Eye (tissue), 1 donor: ENCODE results near the gene ALKBH3.

Source experiments
- DNase-seq: peaks from one replicate; pipeline ENCODE4 v3.0.0-alpha.2; 2015

ALKBH3 gene

DNA sequence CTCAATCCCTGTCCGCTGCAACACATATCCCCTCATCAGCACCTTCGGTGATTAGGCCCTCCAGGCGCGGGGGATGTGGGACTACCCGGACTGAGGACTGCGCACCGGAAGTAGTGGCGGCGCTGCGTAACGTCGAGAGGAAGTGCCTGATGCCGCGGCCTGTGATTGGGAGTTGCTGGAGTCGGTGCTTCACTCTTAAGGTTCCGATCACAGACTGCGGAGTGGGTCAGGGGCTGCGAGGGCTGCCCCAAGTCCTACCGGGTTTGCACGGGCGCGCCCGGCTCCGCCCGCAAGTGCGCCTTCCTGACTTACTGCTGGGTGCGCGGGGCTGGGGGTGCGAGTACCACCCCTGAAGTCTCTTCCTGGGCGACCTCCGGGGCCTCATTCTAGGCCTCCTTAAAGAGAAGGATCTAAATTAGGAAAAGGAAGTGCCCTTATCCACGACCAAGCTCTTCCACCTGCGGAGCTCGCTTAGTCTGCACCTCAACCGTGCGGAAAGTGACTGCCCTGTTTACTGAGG, at the start of gene ALKBH3:
TSS of gene ALKBH3 (plus strand) at position 192 of the 520 bp plus-strand sequence. CDS start 1,822 bp downstream, outside the sequence.
- peak; percentile 97 for DNase-seq

DNA sequence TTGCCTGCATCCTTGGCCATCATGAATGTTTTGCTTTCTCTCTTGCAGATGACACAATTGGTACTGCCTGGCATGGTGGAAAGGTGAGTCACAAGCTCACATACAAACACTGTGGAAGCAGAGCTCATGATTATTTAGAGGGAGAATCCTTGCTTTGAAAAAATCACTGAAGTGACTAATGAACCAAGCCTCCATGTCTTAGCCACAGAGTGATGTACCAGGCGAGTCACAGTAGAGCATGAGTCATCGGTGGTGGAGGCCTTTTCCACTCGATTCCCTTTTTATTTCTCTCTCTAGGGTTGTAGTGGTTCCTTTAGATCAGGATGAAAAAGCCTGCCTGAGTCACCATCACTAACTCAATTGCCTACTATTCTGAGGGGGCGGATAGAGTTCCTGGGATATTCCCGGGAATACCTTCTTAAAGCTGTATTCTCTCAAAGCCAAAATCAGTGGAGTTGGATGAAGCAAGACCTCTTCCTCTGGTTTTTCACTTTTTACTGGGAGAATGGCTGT, 49.6 kb upstream of the ALKBH3 start:
- peak; percentile 31 for DNase-seq

DNA sequence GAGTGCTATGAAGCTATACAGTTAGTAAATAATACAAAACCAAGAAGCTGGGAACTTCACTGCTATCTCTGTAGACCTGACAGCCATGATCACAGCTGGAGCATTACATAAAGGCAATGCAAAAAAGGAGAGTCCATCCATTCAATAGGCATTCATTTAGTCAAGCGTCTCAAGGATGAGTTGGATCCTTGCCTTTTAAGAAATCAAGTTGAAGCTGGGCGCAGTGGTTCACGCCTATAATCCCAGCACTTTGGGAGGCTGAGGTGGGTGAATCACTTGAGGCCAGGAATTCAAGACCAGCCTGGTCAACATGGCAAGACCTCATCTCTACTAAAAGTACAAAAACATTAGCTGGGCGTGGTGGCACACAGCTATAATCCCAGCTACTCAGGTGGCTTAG, 48.1 kb upstream of the ALKBH3 start:
- DNase-seq, result no peak

GRCh38 chr11:43833657-43834073, 47.0 kb upstream of the ALKBH3 start:
- peak; percentile 80 for DNase-seq

DNA sequence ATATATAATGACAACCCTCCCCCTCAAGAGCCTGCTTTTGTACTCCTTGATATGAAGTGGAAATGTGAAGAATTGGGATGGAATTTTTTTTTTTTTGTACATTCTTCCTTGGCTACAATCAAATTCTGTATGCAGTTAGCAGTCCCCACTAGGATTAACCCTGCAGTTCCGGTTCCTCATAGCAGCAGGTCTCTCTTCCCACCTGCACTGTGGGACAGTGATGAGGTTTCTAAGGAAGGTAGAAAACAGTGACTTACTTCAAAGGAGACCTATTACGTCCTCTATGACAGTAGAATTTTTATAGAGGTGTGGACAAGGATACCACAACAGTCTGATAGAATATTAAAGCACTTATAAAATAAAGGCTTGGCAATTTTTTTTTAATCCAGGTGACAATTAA, 46.3 kb upstream of the ALKBH3 start:
- no peak for DNase-seq

GRCh38 chr11:43835104-43835503, 45.5 kb upstream of the ALKBH3 start:
- peak; percentile 91 for DNase-seq

GRCh38 chr11:43837879-43838278, 42.8 kb upstream of the ALKBH3 start:
- no peak for DNase-seq

- DNase-seq, result no peak
Measured at GRCh38 chr11:43842021-43842420, 38.6 kb upstream of the ALKBH3 start.

DNA sequence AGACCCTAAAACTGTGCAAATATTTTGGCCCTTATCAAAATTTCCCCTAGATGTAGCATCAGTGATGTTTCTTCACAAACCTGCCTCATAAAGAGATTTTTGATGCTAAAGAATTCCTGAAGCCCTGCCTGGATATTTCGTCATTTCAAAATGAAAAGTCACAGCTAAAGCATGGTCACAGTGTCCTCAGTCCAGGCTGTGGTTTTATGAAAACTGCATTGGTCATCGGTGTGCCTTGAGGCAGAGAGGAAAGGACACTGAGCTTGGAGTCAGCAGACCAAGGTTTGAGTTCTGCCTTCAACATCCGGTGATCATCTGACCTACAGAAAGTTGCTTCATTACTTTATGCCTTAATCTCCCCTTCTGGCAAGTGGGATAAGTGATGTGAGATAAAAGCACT, 34.8 kb upstream of the ALKBH3 start:
- no peak for DNase-seq

- peak; percentile 90 for DNase-seq
Measured at GRCh38 chr11:43852057-43852636, 28.5 kb upstream of the ALKBH3 start.

GRCh38 chr11:43853781-43854180, 26.9 kb upstream of the ALKBH3 start:
- DNase-seq, result no peak

DNA sequence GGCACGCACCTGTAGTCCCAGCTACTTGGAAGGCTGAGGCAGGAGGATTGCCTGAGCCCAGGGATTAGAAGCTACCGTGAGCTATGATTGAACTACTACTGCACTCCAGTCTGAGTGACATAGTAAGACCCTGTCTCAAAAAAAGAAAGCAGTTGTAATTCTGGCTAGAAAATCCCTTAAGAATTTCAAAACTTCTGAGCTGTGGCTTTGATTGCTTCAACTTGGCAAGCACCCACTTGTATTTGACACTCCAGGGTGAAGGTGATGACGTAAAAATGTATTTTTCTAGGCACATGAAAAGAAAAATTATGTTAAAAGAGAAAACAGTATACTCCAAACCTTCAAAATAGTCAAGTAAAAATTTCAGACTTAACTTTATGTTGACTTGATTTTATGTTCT, 23.6 kb upstream of the ALKBH3 start:
- no peak for DNase-seq

- DNase-seq, result no peak
Measured at GRCh38 chr11:43861141-43861540, 19.5 kb upstream of the ALKBH3 start.

DNA sequence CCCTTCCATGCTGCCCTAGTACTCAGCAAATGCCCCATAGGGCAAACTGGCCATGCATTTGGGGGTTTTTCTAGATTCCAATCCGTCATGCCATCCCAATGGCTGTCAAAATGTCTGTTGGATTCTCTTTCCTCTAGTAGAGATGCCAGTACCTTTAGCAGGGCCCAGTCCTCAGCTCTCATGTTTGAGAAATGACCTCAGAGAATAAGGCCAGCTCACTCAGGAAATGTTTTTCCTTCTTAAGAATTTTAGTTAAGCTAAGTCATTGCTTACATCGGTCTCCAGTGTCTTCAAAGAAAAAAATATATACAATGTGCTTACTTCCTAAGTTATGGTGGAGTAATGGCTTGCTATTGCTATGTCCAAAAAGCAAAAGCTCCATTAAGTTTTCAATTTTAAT, 14.1 kb upstream of the ALKBH3 start:
- no peak for DNase-seq

- DNase-seq, result no peak
Measured at GRCh38 chr11:43866969-43867368, 13.7 kb upstream of the ALKBH3 start.

GRCh38 chr11:43868852-43869567, 11.6 kb upstream of the ALKBH3 start:
- DNase-seq, result no peak

DNA sequence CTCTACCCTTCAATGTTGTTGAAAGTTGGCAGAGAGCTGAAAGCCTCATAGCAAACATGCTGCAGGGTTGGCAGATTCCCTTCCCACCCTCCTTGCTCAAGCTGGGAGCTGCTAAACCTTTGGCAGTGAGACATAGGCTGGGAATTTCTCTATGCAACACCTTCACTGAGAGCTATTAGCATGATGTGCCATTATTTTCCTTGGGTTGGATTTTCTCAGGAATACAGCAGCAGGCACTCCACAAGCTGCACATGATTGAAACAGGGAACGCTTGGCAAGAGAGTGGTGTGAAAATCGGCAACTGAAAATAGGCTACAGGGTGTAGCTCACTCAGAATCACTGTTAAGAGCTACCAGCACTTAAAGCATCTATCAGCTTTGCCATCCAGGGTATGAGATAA, 9.6 kb upstream of the ALKBH3 start:
- DNase-seq, result no peak

GRCh38 chr11:43872995-43873394, 7.6 kb upstream of the ALKBH3 start:
- no peak for DNase-seq

GRCh38 chr11:43874078-43874477, 6.6 kb upstream of the ALKBH3 start:
- DNase-seq, result no peak

GRCh38 chr11:43874738-43875137, 5.9 kb upstream of the ALKBH3 start:
- no peak for DNase-seq

DNA sequence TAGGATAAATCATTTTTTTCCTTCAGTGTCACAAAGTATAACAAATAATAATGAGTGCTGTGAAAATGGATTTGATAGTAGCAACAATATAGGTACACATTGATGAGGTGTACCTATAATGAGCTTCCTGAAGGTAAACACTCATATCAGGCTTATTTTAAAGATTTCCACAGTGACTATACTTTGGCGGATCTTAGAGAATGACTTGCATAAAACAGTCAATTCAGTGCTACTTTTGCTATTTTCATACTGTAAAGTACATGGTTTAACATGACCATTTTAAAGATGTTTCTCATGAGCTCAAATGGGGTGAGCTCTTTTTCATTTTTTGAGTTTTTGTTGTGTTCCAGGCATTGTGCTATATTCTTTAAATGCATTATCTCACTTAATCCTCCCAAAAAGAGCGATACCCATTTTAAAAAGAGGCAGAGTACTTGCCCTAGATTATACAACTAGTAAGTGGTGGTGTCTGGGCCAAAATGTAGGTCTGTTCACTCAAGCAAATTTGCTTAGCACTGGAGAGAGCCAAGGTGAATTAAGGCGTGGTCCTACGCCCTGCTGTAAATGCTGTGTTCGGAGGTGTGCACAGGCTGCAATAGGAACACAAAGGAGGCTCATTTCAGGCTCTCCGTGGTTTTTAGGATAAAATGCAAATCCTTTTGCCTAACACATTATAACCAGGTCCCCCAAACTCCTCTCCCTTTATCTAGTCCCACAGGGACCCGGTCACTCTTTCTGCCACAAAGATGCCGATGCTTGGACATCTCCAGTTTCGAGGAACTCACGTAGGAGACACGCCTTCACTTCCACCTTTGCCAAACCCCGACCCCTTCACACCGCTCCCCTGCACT, 617 bp upstream of the ALKBH3 start:
- DNase-seq, result no peak

DNA sequence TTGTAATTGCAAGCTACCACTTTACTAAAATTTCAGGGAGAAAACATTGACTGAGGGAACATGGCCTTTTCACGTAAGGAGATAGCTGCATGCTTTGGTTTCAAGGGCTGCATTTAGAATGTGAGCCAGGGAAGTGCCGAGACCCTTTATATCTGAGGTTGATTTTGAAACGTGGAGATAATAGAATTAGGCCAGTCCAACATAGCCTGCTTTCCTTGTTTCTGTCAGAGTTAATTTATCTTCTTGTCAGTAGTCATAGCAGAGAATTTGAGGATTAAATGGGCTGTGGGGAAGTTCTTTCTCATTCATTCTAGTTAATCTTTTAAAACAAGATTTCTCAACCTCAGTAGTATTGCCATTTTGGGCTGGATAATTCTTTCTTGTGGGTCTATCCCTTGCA, 12.2 kb downstream of the ALKBH3 start:
- no peak for DNase-seq

DNA sequence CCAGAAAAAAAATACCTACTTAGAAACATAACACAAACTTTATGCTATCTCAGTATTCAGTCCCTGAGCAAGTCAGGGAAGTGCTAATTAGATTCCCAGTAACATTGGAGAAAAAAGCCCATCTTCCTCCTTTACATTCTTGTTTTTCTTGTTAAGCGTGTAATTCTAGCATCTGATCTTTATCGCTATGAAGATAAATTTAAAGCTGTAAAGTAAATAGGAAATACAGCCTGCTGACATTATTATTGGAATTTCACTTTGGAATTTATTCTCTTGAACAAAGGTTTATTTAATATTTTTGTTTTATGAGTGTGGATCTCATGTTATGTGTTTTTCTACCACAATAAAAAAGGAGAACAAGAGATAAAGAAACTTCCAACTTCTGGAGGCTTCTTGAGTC, 13.9 kb downstream of the ALKBH3 start:
- no peak for DNase-seq
